ENCODE measurements around the gene VPS36. TPM values are rescaled to one million over a fixed set of nuclear protein-coding genes. Genes with fewer than 3 reads are reported as not detected.

Gene VPS36
- total RNA-seq, 1 donor from 2014 or later: 53.5 TPM

Other genes starting within 250 kb of the VPS36 start
- gene THSD1, start 44.5 kb downstream of the VPS36 start, total RNA-seq: 0.34 and 0.39 TPM in 2 replicates
- 44.3 and 46.9 TPM in 2 replicates for gene CKAP2, start 4.8 kb upstream of the VPS36 start, total RNA-seq
- 8.4 and 9.3 TPM in 2 replicates for gene HNRNPA1L2, start 191.8 kb upstream of the VPS36 start, total RNA-seq
- 66.5 and 72.3 TPM in 2 replicates for gene SUGT1, start 202.2 kb upstream of the VPS36 start, total RNA-seq

Data from activated T-helper 2 cell treated with anti-CD3 and anti-CD28 coated beads, Interferon-gamma antibody, Interleukin-2, Interleukin-4, amounts not matched to agents 10 μg/mL and 5 μg/mL and 100 μg/mL, durations not matched to agents 14 hours and 24 hours and 36 hours (primary cell).